ENCODE results near the gene OSBPL1A.

Gene OSBPL1A

DNA sequence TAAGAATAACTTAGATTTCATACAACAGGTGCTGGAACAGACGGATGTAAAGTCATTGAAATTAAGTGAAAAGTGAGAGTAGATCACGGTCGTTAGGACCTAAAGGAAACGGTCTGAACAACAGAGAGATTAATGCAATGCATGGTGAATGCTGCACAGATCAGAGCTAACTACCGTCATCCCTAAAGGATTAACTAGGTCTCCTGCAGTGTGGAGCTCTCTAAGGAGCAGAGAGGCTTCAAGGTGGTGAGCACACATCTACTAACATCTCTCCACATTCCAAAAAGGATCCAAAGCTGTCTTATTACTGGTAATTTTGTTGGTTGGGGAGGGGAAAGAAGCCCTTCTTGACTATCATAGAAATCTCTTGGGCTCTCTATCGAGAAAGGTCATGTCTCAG is 183.5 kb downstream of the OSBPL1A start:
- DNase-seq, result no peak

DNA sequence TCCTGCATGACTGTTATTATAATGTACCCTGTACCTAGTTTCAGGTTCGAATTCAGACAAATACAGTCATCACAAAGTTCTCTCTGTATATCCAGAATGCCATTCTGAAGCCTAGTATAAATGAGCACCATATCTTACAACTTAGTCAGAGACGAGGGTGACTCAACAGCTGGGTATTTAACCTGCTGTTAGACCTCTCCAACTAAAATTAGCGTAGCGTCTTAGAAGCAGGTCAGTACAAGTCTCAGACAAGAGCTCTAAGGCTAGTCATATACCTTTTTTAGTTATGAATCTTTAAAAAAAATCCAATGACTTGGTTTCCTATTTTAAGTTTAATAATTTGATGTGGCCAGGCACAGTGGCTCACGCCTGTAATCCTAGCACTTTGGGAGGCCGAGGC is 184.7 kb downstream of the OSBPL1A start:
- no peak for DNase-seq

DNA sequence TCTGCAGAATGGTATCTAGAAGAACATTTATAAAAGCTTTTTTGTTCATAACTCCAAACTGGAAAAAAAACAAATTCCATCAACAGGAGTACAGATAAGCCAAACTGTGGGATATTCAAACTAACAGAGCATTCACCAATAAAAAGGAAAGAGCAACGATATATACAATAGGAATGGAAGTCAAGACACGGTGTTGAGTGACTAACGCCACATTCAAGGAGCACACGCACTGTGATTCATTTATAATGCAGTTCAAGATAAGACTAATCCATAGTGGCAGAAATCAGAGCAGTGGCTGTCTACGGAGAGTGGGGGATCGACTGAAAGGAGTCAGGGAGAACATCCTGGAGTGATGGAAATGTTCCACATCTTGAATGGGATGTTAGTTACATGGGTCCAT is 188.1 kb downstream of the OSBPL1A start:
- DNase-seq, result no peak

DNA sequence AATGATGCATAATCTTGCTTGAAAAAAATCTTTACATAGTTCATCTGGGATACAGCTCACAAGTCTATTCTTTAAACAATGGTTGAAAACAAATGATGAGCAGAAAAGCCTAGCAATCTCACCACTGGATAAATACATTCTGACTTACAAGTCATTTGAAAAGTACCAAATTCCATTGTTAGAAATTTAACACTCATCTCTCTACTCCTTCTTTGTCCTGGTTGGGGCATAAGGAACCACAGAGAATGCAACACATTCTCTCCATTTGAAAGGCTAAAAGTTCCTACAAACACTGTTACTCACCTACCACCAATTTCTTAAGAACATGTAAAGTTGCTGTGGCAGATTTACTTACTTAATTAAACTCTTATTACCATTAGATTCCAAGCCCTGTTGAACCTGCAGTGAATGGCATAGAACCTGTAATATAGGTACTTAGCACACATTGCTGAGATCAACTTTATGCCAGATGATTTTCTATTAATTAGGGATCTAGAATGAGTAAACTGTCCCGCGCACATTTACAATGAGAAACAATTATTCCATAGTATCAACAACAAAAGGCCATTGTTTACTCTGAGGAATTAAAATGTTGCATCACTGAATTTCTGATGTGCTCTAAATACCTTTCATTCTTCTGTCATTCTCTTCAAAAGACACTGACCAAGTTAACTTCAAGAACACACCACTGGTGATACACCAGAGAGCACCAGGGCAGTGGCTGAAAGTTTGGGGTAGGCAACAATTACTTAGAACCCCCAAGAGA is 189.2 kb downstream of the OSBPL1A start:
- no peak for DNase-seq

DNA sequence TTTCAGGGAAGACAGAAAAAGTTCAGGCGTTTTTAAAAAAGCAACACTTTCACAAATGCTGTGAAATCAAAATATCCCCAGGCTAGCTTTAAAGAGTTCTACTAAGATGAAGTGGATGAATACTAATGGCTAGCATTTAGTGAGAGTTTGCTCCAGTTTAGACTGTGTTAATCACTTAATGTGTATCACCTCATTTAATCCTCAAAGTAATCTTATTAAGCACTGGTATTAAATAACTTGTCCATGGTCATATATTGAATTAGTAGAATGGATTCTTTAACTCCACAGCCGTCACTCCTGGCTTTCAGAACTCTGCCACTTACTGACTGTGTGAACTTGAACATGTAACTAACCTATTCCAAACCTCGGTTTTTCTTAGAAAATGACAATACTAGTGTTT is 192.7 kb downstream of the OSBPL1A start:
- no peak for DNase-seq

DNA sequence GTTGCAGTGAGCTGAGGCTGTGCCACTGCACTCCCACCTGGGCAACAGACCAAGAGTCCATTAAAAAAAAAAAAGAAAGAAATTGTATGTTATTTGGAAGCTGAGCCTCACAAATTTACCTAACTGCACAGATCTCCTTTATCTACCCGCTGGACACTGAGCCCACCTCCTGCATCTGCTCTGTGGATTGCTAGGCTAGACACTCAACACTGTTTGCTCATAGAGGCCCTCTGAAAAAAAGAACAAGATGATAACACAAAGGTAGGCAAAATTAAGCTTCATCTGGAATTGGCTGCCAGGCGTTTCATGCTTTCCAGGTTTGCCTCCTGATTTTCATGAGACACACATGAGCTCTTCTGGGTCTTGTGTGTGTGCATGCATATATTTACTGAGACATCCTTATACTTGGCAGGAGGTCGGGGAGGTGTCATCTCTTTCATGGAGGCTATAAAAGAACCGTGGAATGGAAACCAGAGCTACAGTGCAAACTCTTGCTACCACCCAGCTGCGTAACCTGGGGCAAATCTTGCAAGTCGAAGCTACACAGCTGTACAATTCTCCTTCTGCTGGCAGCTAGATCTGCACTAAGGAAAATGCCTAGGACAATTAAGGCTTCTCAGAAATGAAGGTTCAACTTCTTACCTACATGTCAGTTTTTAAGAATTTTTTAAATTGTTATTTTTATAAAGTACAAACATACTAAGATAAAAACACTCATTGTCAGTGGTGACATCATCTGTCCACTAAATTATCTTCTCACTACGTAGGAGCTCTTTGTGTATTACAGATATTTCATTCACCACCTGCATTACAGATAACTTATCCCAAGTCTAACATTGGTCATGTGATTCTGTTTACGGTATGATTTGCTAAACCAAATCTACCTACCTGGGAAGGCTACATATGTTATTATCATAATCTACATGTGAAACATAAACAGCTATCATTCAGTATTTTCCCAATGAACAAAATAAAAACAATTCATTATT is 195.6 kb downstream of the OSBPL1A start:
- DNase-seq, result no peak

DNA sequence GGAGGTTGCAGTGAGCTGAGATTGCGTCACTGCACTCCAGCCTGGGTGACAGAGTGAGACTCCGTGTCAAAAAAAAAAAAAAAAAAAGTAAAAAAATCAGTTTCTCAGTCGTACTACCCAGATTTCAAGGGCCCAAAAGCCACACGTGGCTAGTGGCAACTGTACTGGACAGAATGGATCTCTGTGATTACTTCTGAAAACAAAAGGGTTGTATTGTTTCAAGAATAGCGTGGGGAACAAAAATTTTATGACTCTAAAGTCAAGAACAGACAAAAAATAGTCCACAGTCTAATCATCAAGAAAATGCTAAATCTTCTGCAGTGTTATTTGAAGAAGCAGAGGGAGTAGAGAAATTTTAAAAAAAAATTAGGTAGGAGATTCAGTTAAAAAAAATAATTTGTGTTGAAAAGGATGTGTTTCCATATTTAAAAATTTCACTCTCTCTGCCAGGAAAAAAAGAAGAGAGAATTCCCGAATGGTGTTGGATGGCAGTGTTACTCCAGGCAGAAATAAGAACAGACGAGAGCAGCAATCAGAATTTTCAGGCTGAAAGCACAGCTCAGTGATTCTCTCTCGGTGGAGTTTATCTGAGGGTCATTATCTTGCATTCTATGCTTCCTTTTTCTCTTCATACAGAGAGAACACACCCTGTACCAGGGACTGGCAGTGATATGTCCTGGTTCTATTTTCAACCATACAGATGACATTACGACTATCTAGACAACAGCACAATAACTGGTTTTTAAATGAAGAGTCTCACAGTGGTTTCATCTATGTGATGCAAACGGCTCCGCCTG is 196.9 kb downstream of the OSBPL1A start:
- DNase-seq, result no peak

DNA sequence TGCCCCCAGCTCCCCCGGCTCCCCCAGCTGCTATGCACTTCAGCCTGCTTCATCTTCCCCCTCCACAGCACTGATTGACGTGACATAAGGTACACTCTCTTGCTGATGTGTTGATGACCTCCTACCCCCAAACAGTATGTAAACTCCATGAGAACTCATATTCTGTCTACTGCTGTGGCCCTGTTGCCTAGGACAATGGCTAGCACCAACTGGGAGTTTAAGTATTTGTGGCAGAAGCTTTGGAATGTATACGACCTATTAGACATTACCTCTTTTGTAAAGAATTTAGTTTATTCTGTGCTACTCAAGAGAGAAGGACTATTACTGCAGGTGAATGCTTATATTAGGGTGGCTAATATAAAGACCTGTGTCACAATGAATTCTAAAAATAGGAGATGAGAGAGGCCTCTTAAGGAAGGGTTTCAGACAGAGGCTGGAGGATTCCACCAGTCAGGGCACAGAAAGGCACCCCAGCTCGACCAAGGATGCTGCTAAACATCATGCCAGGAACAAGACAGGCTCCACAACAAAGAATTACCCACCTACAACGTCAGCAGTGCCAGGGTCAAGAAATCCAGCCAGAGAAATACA is 198.2 kb downstream of the OSBPL1A start:
- no peak for DNase-seq

DNA sequence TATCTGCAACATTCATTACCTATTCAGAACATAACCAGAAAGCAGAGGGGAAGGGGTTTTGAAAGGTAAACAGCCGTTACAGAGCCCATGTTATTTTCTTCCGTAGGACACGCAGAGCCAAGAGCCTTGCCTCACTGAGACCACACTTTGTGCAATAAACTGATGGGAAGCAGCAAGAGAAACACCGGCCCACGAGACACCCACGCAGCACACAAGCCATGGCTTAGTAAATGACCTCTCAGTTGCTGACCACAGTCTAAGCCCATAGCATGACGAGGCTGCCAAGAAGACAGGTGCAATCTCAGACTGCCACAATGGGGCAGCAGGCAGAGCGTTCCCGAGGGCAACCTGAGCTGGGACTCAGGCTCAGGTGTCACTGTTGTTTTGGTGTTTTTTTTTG is 199.2 kb downstream of the OSBPL1A start:
- no peak for DNase-seq

DNA sequence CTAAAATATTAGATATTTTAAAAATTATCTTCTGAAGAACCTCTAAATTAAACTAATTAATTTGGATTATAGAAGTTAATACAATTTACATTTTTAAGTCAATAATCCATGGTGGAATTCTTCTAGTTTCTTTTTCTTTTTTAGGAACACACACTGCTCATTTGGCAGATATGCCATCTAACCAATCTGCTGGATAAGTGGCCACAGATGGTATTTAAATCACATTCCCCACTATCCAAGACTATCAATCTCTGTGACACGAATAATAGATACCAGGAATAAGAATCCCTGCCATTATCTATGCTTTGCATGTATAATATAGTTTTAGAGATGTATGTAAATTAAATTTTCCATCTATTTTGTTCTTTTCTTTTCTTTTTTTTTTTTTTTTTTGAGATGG is 200.2 kb downstream of the OSBPL1A start:
- no peak for DNase-seq

DNA sequence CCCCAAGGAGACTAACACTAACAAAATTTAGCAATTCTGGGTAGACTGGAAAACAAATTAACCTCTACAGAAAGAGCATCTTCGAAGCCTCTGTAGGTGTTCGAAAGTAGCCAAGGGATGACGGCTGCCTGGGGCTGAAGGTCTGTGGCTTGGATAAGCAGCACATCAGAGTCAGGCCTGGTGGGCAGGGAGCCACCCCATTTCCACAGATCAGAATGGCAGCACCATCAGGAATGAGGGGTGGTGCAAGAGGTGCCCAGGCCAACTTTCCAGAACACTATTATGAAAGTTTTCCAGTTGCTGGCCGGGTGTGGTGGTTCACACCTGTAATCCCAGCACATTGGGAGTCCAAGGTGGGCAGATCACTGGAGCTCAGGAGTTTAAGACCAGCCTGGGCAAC is 200.9 kb downstream of the OSBPL1A start:
- DNase-seq, result no peak

DNA sequence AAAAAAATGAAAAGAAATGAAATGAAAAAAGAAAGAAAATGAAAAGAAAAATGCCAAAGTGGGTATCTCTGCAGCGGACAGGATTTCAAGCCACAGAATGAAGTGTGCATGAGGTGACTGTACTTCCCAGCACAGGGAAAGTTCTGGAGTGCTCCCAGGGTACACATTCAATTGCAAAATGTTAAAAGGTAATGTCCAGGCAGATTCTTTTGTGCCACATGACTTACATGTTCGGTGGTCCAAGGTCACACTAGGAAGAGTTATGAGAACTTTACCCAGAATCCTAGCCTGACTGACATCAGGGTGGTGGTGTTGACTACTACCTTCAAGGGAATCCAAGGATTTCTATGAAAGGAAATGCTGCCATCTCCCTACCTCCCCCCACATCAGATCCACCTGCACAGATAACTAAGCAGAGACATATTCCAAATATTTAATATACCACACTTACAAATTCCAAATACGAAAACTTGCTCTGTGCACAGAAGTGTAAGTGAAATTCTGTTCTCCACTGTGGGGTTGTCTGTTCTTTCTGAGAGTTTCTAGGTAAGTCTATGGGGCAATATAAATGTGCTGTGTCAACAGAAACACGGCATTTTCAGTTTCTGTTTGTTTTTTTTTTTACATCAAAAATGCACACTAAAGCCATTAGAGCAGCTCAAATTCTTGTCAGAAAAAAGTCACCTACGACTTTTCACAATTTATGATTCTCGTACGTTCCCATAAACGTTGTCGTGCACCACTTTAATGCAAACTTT is 202.1 kb downstream of the OSBPL1A start:
- no peak for DNase-seq

DNA sequence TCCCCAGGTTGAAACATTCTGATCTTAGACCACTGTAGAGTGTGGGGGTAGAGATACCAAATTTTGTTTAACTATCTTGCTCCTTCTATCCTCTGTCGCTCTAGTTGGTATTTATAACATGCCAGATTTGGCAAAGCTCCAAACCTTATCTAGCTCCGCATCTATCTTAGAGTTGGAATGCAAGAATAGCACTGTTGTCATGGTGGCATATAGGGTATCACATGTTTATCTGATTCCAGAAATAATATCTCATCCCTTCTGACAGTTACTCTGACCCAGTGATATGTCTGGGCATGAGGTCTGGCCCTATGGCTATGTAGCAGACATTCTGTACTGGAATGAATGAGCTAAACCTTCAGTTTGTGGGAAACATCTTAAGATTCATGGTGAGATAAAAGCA is 207.0 kb downstream of the OSBPL1A start:
- DNase-seq, result no peak

DNA sequence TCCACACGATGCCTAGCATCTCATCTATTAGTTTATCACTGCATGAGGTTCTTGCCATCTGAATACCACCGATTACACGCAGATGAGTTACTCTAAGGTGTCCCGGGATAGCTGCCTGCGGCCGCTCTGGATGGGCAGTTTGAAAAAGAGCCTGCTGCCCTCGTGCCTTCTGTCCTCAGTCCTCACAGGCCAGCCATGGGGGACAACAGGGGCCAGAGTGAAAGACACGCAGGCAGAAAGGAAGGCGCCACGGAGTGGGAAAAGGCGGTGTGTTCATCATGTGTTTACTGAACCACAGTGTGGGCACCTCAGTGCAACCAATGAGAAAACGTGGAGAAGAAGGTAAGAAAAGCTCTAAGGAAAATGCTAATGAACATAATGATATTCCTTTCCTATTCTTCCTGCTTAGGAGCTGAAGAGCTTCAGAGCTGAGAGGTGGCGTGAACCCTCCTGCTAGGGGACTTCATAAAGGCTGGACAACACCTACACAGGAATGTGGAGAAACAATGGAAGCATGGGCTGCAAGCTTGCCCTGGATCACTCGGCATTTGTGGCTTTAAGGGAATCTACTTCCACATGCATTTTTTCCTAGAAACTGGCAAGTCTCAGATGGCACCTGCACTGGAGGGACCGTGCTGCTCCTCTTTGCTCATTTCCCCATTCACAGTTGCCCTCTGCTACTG is 207.8 kb downstream of the OSBPL1A start:
- DNase-seq, result no peak

DNA sequence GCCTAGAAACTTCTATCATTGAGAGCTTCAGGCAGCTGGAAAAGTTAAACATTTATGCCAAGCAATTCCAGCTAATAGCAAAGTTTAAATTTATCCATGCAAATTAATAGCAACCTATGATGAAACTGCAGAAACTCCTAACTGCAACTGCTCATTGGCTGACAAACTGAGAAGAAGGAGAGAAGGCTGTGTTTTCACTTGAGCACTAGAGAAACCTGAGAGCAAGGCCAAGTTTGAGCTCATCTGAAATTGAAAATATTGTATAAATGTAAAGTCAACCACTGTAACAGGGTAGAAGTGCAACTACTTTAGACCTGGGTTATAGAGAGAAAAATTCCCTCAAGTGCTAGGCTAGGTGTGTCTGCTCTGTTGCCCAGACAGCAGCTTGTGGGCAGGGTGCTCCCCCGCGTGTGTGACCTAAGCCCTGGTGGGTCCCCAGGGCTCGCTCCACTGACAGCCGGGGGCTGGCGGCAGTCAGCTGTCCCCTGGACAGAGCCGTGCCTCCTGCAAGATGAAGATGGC is 208.6 kb downstream of the OSBPL1A start:
- no peak for DNase-seq

DNA sequence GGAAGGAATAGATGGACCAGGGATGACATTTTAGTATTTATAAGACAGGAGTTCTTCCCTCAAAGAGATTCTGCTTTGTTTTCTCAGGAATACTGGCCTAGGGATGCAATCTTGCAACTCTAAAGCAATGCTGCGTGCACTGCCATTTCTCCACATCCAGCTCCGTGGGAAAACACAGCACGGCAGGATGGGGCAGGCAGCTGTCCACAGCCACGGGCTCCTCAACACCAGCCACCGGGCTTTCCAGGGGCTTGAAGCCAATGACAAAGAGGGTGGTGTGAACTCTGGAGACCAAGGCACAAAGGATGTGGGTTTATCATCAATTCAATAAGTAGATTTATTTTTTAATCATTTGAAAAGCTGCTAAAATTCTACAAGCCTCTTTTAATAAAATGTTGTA is 209.5 kb downstream of the OSBPL1A start:
- no peak for DNase-seq

DNA sequence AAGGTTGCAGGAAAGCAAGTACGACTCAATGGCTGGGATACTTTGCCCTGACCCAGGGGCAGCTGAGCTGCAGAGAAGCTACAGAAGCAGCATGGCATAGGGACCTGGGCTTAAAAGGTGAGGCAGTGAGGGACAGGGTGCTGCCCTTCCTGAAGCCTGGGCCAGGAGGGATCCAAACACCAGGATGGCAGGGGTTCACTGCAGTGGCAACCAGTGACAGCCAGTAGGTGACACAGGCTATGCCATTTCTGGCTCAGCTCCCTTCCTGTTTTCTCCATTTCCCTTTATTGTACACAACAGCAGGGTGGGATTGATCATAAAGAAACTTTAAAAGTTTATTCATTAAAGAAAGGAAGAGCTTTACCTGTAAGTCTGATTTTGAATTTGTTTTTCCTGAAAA is 209.9 kb downstream of the OSBPL1A start:
- no peak for DNase-seq

DNA sequence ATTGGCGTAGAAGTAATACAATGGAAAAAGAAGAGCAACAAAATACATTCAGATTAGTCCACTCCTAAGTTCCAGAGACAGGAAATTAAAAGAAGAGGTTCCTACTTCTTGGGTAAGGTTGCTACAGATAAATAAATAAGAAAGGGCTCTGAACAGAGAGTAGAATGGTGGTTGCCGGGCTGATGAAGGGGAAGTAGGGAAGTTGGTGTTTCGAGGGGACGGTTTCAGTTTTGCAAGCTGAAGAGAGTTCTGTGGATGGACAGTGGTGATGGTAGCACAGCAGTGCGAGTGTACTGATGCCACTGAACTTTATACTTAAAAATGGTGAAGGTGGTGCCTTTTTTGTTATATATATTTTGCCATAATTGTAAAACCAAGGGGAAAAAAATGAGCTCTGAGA is 210.6 kb downstream of the OSBPL1A start:
- DNase-seq, result no peak

DNA sequence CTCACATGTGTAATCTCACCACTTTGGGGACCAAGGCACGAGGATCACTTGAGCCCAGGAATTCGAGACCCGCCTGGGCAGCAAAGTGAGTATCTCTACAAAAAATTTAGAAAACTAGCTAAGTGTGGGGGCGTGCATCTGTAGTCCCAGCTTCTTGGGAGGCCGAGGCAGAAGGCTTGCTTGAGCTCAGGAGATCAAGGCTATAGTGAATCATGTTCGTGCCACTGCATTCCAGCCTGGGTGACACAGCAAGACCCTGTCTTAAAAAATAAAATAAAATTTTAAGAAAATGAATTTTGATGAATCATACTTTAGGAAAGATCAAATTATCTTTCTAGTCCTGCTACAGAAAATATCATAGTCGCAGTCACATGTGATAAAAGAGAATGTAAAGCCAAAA is 211.8 kb downstream of the OSBPL1A start:
- no peak for DNase-seq

DNA sequence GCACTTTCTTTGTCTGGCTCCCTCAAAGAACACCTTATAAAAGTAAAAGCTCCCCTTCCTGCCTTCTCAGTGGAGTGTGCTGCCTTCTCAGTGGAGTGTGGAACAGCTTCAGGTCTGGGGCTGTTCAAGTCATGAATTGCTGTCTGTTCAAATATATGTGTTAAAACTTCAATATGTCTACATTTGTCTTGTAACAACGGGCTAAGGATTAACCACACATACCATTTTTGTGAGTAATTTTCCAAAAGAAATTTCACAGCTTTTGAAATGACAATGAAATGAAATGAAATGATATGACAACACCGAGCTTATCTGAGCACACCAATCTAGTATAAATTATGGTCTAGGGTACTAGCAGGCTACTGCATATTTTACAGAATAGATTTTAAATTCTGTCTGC is 215.8 kb downstream of the OSBPL1A start:
- DNase-seq, result no peak

DNA sequence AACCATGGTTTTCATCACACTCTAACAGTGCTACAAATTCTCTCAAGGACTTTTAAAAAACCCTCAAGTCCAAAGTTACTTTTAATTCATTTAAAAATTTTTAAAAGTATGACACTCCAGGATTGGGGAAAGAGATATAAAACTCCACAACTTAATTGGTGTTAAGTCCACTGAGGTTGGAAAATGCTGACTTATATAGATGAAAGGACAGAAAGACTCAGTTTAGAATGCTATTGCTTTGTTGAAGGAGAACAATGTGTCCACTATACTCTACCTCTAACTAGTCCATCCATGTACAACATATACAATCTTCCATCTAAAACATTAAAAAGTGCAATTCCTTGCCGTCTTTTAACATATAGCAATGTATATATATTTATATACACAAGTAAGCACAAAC is 217.6 kb downstream of the OSBPL1A start:
- no peak for DNase-seq
